Tongue (tissue), 2 donors: Measurements from ENCODE around the gene MED25. TPM values are rescaled to one million over a fixed set of nuclear protein-coding genes. Genes with fewer than 3 reads are reported as not detected.

ENCODE experiments used
- DNase-seq: peaks from one replicate; pipeline ENCODE4 v3.0.0-alpha.2; 2015
- total RNA-seq: library from RNA; depleted of rRNA; stranded (reverse); fragments of >200 nt; gene quantifications from one replicate; pipeline ENCODE4 v1.2.3, GENCODE V29; 2014

The MED25 gene
- total RNA-seq, 1 donor from 2014 or later: 38.2 TPM

DNA sequence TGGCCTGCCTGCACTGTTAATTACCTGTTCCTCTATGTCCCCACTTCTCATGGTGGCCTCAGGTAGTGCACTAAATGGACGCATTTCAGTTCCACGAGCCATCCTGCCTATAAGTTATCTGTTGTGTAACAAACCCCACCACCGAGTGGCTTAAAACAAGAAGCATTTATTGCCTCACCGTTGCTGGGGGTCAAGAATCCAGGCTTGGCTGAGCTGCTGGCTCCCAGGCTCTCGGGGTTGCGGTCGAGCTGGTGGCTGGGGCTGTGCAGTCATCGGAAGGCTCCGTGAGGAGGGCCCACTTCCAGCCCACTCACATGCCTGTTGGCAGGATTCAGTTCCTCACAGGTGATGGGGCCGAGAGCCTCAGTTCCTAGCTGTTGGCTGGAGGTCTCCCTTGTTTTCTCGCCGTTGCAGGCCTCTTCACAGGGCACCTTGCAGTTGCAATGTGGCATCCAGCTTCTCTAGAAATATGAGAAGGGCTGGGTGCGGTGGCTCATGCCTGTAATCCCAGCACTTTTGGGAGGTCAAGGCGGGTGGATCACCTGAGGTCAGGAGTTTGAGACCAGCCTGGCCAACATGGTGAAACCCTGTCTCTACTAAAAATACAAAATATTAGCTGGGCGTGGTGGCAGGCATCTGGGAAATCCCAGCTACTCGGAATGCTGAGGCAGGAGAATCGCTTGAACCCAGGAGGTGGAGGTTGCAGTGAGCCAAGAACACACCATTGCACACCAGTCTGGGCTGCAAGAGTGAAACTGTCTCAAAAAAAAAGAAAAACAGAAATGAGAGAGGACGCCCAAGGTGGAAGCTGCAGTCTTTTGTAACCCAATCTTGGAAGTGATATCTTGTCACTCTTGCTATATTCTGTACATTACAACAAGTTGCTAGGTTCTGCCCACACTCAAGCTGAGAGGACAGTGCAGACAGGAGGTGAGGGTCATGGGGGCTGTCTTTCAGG, 26.3 kb downstream of the MED25 start:
- DNase-seq: no peak

DNA sequence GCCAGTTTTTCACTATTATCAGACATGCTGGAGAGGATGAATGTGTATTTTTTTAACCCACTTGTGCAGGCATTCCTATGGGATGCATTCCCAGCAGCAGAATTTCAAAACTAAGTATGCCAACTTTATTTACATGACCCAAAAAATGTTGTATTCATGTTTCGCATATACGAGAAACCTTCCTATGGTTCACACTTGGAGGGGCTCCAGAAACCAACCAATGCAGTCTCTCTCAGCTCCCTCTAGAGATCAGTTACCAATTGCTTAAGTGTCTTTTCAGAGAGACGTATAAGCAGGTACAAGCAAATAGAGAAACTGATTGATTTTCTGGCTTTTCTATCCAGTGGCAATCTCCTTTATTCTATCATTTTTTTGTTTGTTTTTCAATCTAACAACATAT, 27.3 kb downstream of the MED25 start:
- peak; percentile 12 for DNase-seq

- DNase-seq: no peak
These were observed 28.3 kb downstream of the MED25 start for GRCh38 chr19:49846408-49846807.

DNA sequence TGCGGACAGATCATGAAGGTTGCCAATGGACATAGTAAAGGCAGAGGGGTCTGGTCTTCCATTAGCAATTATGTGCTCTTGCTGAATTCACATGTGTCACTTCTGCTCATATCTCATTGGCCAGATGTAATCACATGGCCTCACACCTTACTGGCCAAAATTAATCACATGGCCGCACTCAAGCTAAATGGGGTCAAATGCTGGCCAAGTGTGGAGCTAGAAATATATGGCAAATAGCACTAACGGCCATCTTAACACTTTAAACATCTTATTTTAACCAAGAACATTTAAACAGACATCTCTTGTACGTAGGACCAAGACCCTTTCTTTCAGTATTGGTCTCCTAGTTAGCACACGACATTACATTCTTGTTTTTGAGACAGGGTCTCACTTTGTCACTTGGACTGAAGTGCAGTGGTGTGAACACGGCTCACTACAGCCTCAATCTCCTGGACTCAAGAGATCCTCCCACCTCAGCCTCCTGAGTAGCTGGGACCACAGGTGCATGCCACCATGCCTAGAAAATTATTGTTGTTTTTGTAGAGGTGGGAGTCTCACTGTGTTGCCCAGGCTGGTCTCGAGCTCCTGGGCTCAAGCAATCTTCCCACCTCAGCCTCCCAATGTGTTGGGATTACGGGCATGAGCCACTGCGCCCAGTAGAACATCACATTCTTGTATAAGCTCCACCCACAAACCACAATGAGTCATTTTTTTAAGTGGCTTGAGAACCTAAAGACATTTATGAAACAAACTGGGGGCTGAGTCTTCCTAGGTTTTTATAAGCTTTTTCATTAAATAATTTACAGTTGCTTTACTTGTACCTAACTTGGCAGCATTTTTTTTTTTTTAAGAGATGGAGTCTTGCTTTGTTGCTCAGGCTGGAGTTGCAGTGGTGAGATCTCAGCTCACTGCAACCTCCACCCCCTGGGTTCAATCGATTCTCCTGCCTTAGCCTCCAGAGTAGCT, 29.9 kb downstream of the MED25 start:
- DNase-seq: no peak

DNA sequence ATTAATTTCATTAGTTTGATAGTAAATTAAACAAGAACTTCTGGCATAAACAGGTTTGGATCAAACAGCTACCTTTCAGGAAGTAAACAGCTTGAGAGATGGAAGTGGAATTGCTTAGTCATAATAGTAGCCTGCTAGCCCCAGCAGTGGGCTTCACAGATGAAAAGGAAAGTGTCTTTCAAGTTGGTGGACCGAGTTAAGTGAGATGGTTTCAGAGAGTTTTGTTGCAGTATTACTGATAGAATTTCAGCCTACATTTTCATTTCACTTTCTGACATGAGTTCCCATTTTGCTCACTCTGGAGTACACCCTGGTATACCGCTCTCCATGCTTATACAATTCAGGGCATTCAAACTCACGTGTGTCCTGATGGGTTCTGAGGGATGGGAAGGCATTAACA, 30.8 kb downstream of the MED25 start:
- DNase-seq: no peak

GRCh38 chr19:49849433-49850220, 31.5 kb downstream of the MED25 start:
- DNase-seq: no peak

DNA sequence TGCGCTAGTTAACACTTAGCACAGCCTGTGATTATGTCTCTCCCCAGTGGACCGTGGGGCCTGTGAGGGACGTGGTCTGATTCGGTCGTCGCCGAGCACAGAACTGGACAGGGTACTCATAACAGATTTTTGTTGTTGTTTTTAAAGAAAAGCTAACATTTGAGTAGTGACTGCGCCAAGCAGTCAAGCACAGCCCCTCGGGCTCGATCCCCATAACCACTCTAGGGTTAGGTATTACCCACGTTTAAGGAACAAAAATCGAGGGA, 32.1 kb downstream of the MED25 start:
- no peak for DNase-seq

DNA sequence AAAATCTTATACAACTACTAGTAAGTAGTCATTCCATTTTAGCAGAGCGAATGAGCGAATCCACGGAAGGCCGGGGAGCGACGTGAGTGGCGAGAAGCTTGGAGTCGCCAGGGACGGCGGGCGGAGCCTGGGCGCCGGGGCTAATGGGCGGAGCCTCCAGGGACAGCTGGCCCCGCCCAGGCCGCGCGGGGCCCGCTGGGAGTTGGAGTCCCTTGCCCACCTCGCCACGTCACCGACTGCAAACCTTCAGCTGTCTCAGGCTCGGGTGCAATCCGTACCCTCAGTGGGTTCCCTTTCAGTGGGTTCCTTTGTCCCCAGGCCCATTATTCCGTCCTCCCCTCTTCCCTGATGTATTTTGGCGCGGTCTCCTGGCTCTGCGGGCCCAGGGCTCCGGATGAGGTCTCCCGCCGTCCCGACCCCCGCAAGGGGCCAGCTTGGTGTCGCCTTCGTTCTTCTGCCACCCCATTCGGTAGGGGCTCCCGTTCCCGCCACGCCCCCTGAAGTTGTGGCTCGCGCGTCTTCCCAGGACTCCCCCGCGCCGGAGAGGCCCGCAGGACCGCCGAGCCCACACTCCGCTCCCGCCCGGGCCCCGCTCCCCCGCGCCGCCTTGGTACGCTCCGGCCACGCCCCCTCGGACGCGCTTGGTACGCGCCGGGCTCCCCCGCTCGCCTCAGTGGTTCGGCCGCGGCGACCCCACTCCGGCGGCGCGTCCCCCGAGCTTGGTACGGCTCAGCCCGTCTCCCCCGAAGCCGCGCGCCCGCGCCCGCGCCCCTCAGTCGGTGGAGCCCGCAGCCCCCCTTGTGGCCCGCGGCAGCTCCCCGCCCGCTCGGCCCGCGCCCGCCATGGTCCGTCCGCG, 32.6 kb downstream of the MED25 start, which contains the start of gene PTOV1:
Gene PTOV1, plus strand, starts transcription at position 673 of the 856 bp plus-strand sequence.
- peak; percentile 96 for DNase-seq

DNA sequence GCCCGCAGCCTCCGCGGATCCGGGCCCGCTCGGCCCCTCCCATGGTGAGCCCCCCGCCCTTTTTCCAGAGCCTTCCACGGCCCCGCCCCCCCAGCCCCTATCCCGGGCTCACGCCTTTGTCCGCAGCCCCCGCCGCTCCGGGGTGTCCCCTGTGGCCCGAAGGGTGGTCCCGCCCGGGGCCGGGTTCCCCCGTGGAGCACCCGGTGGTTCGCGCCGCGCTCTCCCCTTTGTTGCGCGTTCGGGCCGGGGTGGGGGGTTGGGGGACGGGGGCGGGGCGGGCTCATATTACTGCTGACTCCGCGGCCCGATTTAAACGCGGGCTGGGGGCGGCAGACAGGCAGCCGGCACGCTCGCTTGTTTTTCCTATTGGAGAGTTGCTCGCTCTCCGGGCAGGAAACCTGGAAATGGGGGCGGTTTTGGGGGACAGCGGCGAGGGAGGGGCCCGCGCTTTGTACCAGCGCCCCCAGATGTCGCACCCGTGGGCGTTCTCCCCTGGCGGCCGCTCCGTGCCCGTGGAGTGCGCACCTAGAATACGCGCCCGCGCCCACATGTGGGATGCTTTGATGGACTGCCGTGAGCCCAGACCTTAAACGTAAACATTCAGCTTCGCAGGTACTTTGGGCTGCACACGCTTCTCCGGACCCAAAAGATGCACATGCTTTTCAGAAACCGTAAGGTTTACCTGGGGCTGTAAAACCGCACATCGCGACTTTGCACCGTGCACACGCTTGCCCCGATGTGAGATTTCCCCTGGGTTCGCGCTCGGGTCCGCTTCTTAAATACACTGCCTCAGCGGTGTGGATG, 33.6 kb downstream of the MED25 start:
- DNase-seq: peak; percentile 78

GRCh38 chr19:49852631-49853126, 34.6 kb downstream of the MED25 start:
- DNase-seq: no peak

GRCh38 chr19:49853852-49854377, 35.8 kb downstream of the MED25 start:
- DNase-seq: no peak

DNA sequence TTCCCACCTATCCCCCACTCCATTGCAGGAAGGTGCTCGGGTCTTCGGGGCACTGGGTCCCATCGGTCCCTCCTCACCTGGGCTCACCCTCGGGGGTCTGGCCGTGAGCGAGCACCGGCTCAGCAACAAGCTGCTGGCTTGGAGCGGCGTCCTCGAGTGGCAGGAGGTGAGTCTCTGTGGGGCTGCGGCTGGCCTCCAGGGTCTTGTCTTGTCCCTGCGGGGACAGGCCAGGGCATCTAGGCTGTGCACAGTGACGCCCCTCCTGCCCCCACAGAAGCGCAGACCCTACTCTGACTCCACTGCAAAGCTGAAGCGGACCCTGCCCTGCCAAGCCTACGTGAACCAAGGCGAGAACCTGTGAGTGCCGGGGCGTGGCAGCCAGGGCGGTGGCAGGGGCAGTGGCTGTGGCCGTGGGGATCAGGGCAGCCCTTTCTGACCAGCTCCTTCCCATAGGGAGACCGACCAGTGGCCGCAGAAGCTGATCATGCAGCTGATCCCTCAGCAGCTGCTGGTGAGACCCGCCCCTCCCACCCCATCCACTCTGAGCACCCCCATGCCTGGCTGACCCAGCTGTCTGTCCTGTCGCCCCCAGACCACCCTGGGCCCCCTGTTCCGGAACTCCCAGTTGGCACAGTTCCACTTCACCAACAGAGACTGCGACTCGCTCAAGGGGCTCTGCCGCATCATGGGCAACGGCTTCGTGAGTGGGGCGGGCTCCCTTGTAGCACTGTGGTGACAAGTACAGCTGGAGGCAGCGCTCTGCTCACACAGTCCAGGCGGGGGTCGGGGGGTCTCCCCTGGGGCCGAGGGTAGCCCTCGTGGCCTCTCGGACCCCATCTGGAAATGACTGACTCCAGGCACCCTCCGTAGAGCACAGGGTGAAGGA, 36.5 kb downstream of the MED25 start:
- peak; percentile 44 for DNase-seq

GRCh38 chr19:49855277-49855675, 37.2 kb downstream of the MED25 start:
- no peak for DNase-seq

GRCh38 chr19:49855676-49856573, 37.8 kb downstream of the MED25 start:
- no peak for DNase-seq

DNA sequence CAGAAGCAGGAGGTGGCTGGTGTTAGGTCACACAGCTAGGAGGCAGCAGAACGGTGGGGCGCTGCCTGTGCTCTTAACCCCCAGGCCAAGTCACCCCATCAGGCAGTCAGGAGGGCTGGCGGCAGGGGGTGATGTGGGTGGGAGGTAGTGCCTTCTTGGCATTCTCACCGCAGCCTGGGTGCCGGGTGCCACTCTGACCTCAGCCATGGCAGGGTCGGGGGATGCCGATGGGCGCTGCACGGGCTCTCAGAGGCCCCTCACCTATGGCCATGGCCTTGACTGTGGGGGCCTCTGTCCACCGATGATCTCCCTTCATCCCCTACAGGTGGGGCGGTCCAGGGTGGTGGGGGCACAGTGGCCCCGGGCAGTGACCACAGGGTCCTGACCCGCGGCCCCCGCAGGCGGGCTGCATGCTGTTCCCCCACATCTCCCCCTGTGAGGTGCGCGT, 38.5 kb downstream of the MED25 start:
- DNase-seq: no peak

- DNase-seq: no peak
These were observed 39.2 kb downstream of the MED25 start for GRCh38 chr19:49857061-49857837.

DNA sequence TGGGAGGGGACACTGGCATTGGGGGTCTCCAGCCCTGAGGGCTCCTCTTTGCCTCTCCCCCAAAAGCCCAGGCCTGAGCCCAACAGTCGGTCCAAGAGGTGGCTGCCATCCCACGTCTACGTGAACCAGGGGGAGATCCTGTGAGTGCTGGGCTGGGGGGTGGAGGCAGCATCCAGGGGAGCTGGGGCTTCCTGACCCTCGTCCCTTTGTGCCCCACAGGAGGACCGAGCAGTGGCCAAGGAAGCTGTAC, 39.7 kb downstream of the MED25 start:
- DNase-seq: no peak
